HCT116 (cell line): ENCODE data around the gene ALOX5AP. TPM values are rescaled to one million over a fixed set of nuclear protein-coding genes. Genes with fewer than 3 reads are reported as not detected.

ENCODE experiments used
- ATAC-seq: fragments of 200-7000 bp; cut with Tn5 transposase; 2 replicates; pipeline ENCODE4 v1.9.1; 2020; ENCODE audit warnings: mild to moderate bottlenecking, moderate library complexity
- BruUV-seq: library from RNA; stranded (reverse); fragments of 400-500 nt; replicated peaks from 2 replicates; lab custom pipeline; 2021; lab: Mats Ljungman, UMichigan
- CTCF ChIA-PET: fragments of 300-600 bp; sonication (Branson Sonifier 250); formaldehyde crosslinking; loops from one replicate; lab custom pipeline; 2021; ENCODE audit warnings: antibody characterized with exemption; lab: Charles Lee
- POLR2A ChIA-PET: fragments of 300-600, 350-600 bp; sonication (Branson Sonifier 250); formaldehyde crosslinking; loops from one replicate; lab custom pipeline; 2021; ENCODE audit warnings: antibody characterized with exemption; lab: Charles Lee
- RAD21 ChIA-PET, 2 experiments: fragments of 300-600 bp; sonication (Branson Sonifier 250); formaldehyde crosslinking; loops; one replicate each; lab custom pipeline; 2023; ENCODE audit warnings: low total read pairs in 2 of 2; ENCODE audit not compliant: uncharacterized antibody in 2 of 2, unreplicated experiment in 2 of 2, low non-redundant PET in 1 of 2; lab: Charles Lee
- DNase-seq: peaks from one replicate; pipeline ENCODE4 v3.0.0-alpha.2; 2010; ENCODE audit warnings: low read depth, low spot score
- H2AFZ ChIP-seq: fragments of 200-600 bp; shearing (Covaris generic), sonication (generic); 2 replicates; pipeline ENCODE4 v1.6.1; 2017; ENCODE audit warnings: low read depth, mixed run types, mixed read lengths, antibody characterized with exemption, low read length; ENCODE audit not compliant: poor library complexity, severe bottlenecking
- H3K27ac ChIP-seq: 2 replicates; pipeline ENCODE4 v1.5.1; 2012; ENCODE audit warnings: low read depth, low read length
- H3K27me3 ChIP-seq: fragments of 200-600 bp; sonication (generic); 2 replicates; pipeline ENCODE4 v1.6.1; 2016; ENCODE audit warnings: mixed run types, low read length, mixed read lengths; ENCODE audit not compliant: insufficient read depth
- H3K36me3 ChIP-seq, 2 experiments: fragments of 200-500 bp in 1 of 2; fragments of 200-600 bp in 1 of 2; sonication (Bioruptor generic) in 1 of 2; sonication (generic) in 1 of 2; 2 replicates each; pipeline versions ENCODE4 v1.5.1 to v1.6.1; 2014 to 2016; ENCODE audit warnings: low read length in 2 of 2, inconsistent platforms in 1 of 2, mixed read lengths in 1 of 2, mixed run types in 1 of 2; ENCODE audit not compliant: insufficient read depth in 2 of 2, control insufficient read depth in 1 of 2
- H3K4me1 ChIP-seq, 2 experiments: fragments of 200-600 bp in 1 of 2; sonication (generic) in 1 of 2; 2 replicates each; pipeline versions ENCODE4 v1.5.1 to v1.6.1; 2012 to 2017; ENCODE audit warnings: low read length in 2 of 2, inconsistent platforms in 1 of 2, mild to moderate bottlenecking in 1 of 2, mixed read lengths in 1 of 2, mixed run types in 1 of 2, moderate library complexity in 1 of 2; ENCODE audit not compliant: insufficient read depth in 2 of 2, control insufficient read depth in 1 of 2
- H3K4me2 ChIP-seq: fragments of 200-600 bp; sonication (generic); 2 replicates; pipeline ENCODE4 v1.6.1; 2017; ENCODE audit warnings: mixed run types, low read length, mixed read lengths
- H3K4me3 ChIP-seq, 2 experiments: fragments of 200-600 bp in 1 of 2; sonication (generic) in 1 of 2; replicated peaks in 1 of 2; 2 replicates each; pipeline ENCODE4 v1.5.1; 2011 to 2016; ENCODE audit warnings: low read length in 2 of 2, control low read depth in 1 of 2, low read depth in 1 of 2, mild to moderate bottlenecking in 1 of 2, mixed read lengths in 1 of 2, mixed run types in 1 of 2
- H3K79me2 ChIP-seq: fragments of 200-600 bp; sonication (generic); 2 replicates; pipeline ENCODE4 v1.6.1; 2017; ENCODE audit warnings: mild to moderate bottlenecking, mixed run types, low read length, moderate library complexity, mixed read lengths; ENCODE audit not compliant: insufficient read depth
- H3K9ac ChIP-seq: fragments of 200-600 bp; sonication (generic); 2 replicates; pipeline ENCODE4 v1.6.1; 2016; ENCODE audit warnings: low read length, mixed read lengths
- H3K9me2 ChIP-seq: fragments of 200-600 bp; sonication (generic), shearing (Covaris generic); 2 replicates; pipeline ENCODE4 v1.6.1; 2017; ENCODE audit warnings: mixed run types, mild to moderate bottlenecking, moderate library complexity; ENCODE audit not compliant: insufficient read depth
- H3K9me3 ChIP-seq, 2 experiments: fragments of 200-500 bp in 1 of 2; fragments of 200-600 bp in 1 of 2; sonication (Bioruptor generic) in 1 of 2; sonication (generic) in 1 of 2; 2 replicates each; pipeline ENCODE4 v1.6.1; 2014 to 2017; ENCODE audit warnings: low read length in 2 of 2, mixed read lengths in 2 of 2, inconsistent platforms in 1 of 2, low read depth in 1 of 2, mild to moderate bottlenecking in 1 of 2, mixed run types in 1 of 2, moderate library complexity in 1 of 2; ENCODE audit not compliant: control insufficient read depth in 1 of 2, insufficient read depth in 1 of 2
- H4K20me1 ChIP-seq: fragments of 200-600 bp; sonication (generic), shearing (Covaris generic); 2 replicates; pipeline ENCODE4 v1.6.1; 2017; ENCODE audit warnings: mixed run types, mild to moderate bottlenecking, moderate library complexity; ENCODE audit not compliant: insufficient read depth
- ATF3 ChIP-seq: IDR thresholded peaks from 2 replicates; pipeline ENCODE4 v1.6.1; 2012
- CBX3 ChIP-seq: IDR thresholded peaks from 2 replicates; pipeline ENCODE4 v1.6.1; 2012; ENCODE audit warnings: low read depth
- CTCF ChIP-seq, 3 experiments: fragments of 200-600 bp in 1 of 3; sonication (generic) in 1 of 3; IDR thresholded peaks in 2 of 3; conservative IDR thresholded peaks in 1 of 3; 2 replicates each; pipeline ENCODE4 v1.5.1; 2012 to 2017; ENCODE audit warnings: low read depth in 2 of 3, low read length in 2 of 3, antibody characterized with exemption in 1 of 3, borderline replicate concordance in 1 of 3, control low read depth in 1 of 3, mild to moderate bottlenecking in 1 of 3, mixed read lengths in 1 of 3, mixed run types in 1 of 3, moderate library complexity in 1 of 3; ENCODE audit not compliant: insufficient read depth in 1 of 3
- ELF1 ChIP-seq: IDR thresholded peaks from 2 replicates; pipeline ENCODE4 v1.6.1; 2012; ENCODE audit warnings: low read depth, borderline replicate concordance
- EZH2phosphoT487 ChIP-seq: fragments of 200-600 bp; IDR thresholded peaks from 2 replicates; pipeline ENCODE4 v1.6.1; 2018; ENCODE audit warnings: antibody characterized with exemption, borderline replicate concordance
- JUND ChIP-seq: IDR thresholded peaks from 2 replicates; pipeline ENCODE4 v1.6.1; 2012
- MAX ChIP-seq: IDR thresholded peaks from 2 replicates; pipeline ENCODE4 v1.6.1; 2012
- POLR2A ChIP-seq: IDR thresholded peaks from 2 replicates; pipeline ENCODE4 v1.7.0; 2011; ENCODE audit warnings: borderline replicate concordance; ENCODE audit not compliant: insufficient read depth, insufficient read length; ENCODE audit errors: extremely low read depth
- POLR2AphosphoS5 ChIP-seq: IDR thresholded peaks from 2 replicates; pipeline ENCODE4 v1.6.1; 2011; ENCODE audit warnings: mild to moderate bottlenecking, low read depth, low read length, moderate library complexity
- RAD21 ChIP-seq: IDR thresholded peaks from 2 replicates; pipeline ENCODE4 v1.6.1; 2012; ENCODE audit warnings: low read depth, mild to moderate bottlenecking
- SIN3A ChIP-seq: IDR thresholded peaks from 2 replicates; pipeline ENCODE4 v1.6.1; 2012; ENCODE audit warnings: low read depth
- YY1 ChIP-seq: IDR thresholded peaks from 2 replicates; pipeline ENCODE4 v1.6.1; 2011; ENCODE audit warnings: low read length, low read depth, moderate library complexity, mild to moderate bottlenecking; ENCODE audit not compliant: insufficient replicate concordance; ENCODE audit errors: extremely low read depth
- ZBTB33 ChIP-seq: IDR thresholded peaks from 2 replicates; pipeline ENCODE4 v1.6.1; 2011; ENCODE audit warnings: mild to moderate bottlenecking, low read length, moderate library complexity; ENCODE audit not compliant: insufficient replicate concordance; ENCODE audit errors: extremely low read depth
- ZFX ChIP-seq: fragments of 450-650 bp; IDR thresholded peaks from 2 replicates; pipeline ENCODE4 v1.6.1; 2017
- ZNF274 ChIP-seq: fragments of 200-500 bp; sonication (Bioruptor generic); IDR thresholded peaks from 2 replicates; pipeline ENCODE4 v1.6.1; 2014; ENCODE audit warnings: mild to moderate bottlenecking, low read depth, low read length, inconsistent platforms
- intact Hi-C: fragments of 100-400 bp; cut with micrococcal nuclease; formaldehyde crosslinking; loops from 2 replicates; pipeline ENCODE4 v1.10.0; 2022
- total RNA-seq: library from RNA; stranded (reverse); gene quantifications from one replicate; pipeline ENCODE4 v1.2.1, GENCODE V29; 2021; ENCODE audit not compliant: unreplicated experiment

ALOX5AP gene
- total RNA-seq, 1 experiment from 2014 or later = not detected

- TF ChIP-seq ZBTB33 = no peak
- no peak for TF ChIP-seq YY1
- TF ChIP-seq POLR2A = no peak
- no peak for TF ChIP-seq EZH2phosphoT487
- no peak for TF ChIP-seq RAD21
- TF ChIP-seq POLR2AphosphoS5 = no peak
- no peak for TF ChIP-seq SIN3A
- TF ChIP-seq ZNF274 = no peak
These were observed 3.8 kb upstream of the ALOX5AP start (continued) for GRCh38 chr13:30731361-30732045.

GRCh38 chr13:30732046-30732390 is 3.3 kb upstream of the ALOX5AP start:
- BruUV-seq = no TSS peak
- Histone ChIP-seq H3K27me3 (peaks cover 45% of the 10 kb centered on the region), H2AFZ (no peak overlapping the region), H3K9me3 (no peaks in the 10 kb centered on the region), H3K9ac (no peak overlapping the region), H3K79me2 (no peaks in the 10 kb centered on the region), H3K36me3 (no peaks in the 10 kb centered on the region), H4K20me1 (no peaks in the 10 kb centered on the region), H3K4me1 (no peaks in the 10 kb centered on the region), H3K4me3 (no peak overlapping the region), H3K4me2 (no peak overlapping the region), H3K9me2 (no peaks in the 10 kb centered on the region), H3K27ac (no peak overlapping the region)
- no peak for TF ChIP-seq JUND
- TF ChIP-seq ELF1 = no peak
- no peak for TF ChIP-seq EZH2phosphoT487
- TF ChIP-seq CTCF (IDR thresholded peaks at IDR 0.05 in 2 of 3, conservative IDR thresholded peaks at IDR 0.05 in 1 of 3; ENCODE audit: borderline replicate concordance in 1 of 3, insufficient read depth in 1 of 3, low read depth in 2 of 3, low read length in 2 of 3) = no peak
- TF ChIP-seq YY1 = no peak
- TF ChIP-seq POLR2A = no peak
- TF ChIP-seq MAX = no peak
- no peak for TF ChIP-seq SIN3A
- TF ChIP-seq ZNF274 = no peak
- no peak for TF ChIP-seq ZFX
- TF ChIP-seq RAD21 = no peak
- no peak for TF ChIP-seq ATF3
- no peak for TF ChIP-seq CBX3
- ChIA-PET CTCF (no interaction called here), RAD21 (no interaction called here), POLR2A (no interaction called here)
- ATAC-seq (no peak), DNase-seq (no peak)
- intact Hi-C loops = no loop called here
